ENCODE measurements around the gene FOXD2.

DNA sequence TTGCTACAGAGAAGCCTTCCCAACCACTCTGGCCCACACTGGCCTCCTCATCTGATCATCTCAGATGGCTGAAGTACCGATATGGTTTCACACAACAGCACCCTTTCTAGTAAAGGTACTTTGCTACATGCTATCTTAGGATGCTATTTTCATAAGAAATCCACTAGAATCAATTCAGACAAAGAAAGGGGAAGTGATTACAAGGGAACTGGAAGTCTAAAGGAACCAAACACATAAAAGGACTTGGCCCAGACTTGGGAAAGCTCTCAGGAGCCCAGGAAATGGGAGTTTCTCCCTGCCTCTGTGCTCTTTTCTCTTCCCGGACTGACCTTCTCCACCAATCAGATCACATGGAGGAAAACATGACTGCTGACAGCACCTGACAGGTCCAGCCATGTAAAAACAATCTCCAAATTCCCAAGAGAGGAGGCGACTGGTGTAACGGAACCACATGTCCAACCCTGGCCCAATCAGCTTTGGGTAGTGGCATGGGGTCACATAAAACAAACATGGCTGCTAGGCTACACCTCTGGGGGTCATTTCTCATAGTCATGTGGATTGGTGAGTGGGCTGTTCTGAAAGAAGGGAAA is 34.4 kb upstream of the FOXD2 start:
- TF ChIP-seq POLR2A (IDR thresholded peaks at IDR 0.05; ENCODE audit: low read length) (no peak), GATA1 (IDR thresholded peaks at IDR 0.05; ENCODE audit: low read depth, low read length) (no peak)
